B cell (primary cell): ENCODE results near the gene VPS33A. TPM values are rescaled to one million over a fixed set of nuclear protein-coding genes. Genes with fewer than 3 reads are reported as not detected.

Source experiments
- ATAC-seq: fragments of 200-7000 bp; cut with Tn5 transposase; one replicate; pipeline ENCODE4 v1.10.0; 2021; ENCODE audit warnings: low read depth, mild to moderate bottlenecking, moderate number of reproducible peaks, moderate library complexity
- CTCF ChIA-PET: fragments of 350-600 bp; sonication (Branson Sonifier 250); formaldehyde crosslinking; loops from one replicate; lab custom pipeline; 2021; ENCODE audit warnings: antibody characterized with exemption, inconsistent platforms; lab: Charles Lee
- POLR2A ChIA-PET: fragments of 350-600 bp; sonication (Branson Sonifier 250); formaldehyde crosslinking; loops from one replicate; lab custom pipeline; 2021; ENCODE audit warnings: antibody characterized with exemption; lab: Charles Lee
- DNase-seq: peaks from one replicate; pipeline ENCODE4 v3.0.0; 2013
- H2AFZ ChIP-seq: 2 replicates; pipeline ENCODE4 v1.6.1; 2012; ENCODE audit warnings: mild to moderate bottlenecking, low read depth, low read length; ENCODE audit not compliant: insufficient read depth, poor library complexity, severe bottlenecking
- H3K27ac ChIP-seq, 2 donors: 1 replicate in 1 of 2; 2 replicates in 1 of 2; pipeline ENCODE4 v1.5.1; 2012 to 2013; ENCODE audit warnings: low read length in 2 of 2, mild to moderate bottlenecking in 2 of 2, moderate library complexity in 1 of 2
- H3K27me3 ChIP-seq, 4 experiments: fragments of 200-600 bp in 1 of 4; sonication (generic) in 1 of 4; replicated peaks in 1 of 4; 1 replicate in 2 of 4; 2 replicates in 2 of 4; pipeline versions ENCODE4 v1.6.1 to v1.7.0; 2013 to 2016; ENCODE audit warnings: low read length in 3 of 4, mild to moderate bottlenecking in 2 of 4, mixed read lengths in 1 of 4, moderate library complexity in 1 of 4; ENCODE audit not compliant: insufficient read depth in 4 of 4, control insufficient read depth in 3 of 4; ENCODE audit errors: control extremely low read depth in 1 of 4
- H3K36me3 ChIP-seq, 2 experiments: replicated peaks in 1 of 2; 1 replicate in 1 of 2; 2 replicates in 1 of 2; pipeline versions ENCODE4 v1.6.1 to v1.7.1; 2013; ENCODE audit warnings: low read length in 1 of 2; ENCODE audit not compliant: insufficient read depth in 2 of 2, control insufficient read depth in 1 of 2; ENCODE audit errors: control extremely low read depth in 1 of 2, extremely low read depth in 1 of 2
- H3K4me1 ChIP-seq, 2 donors: fragments of 200-600 bp in 1 of 2; sonication (generic) in 1 of 2; 1 replicate in 1 of 2; 2 replicates in 1 of 2; pipeline versions ENCODE4 v1.5.1 to v1.6.1; 2013 to 2017; ENCODE audit warnings: low read length in 2 of 2; ENCODE audit not compliant: control insufficient read depth in 2 of 2, insufficient read depth in 2 of 2
- H3K4me2 ChIP-seq: replicated peaks from 2 replicates; pipeline ENCODE3; 2012; ENCODE audit warnings: mild to moderate bottlenecking, low read depth, low read length; ENCODE audit not compliant: poor library complexity, severe bottlenecking
- H3K4me3 ChIP-seq, 5 experiments: fragments of 200-600 bp in 1 of 5; sonication (generic) in 1 of 5; 1 replicate in 3 of 5; 2 replicates in 2 of 5; pipeline versions ENCODE4 v1.5.1 to v1.7.0; 2011 to 2016; ENCODE audit warnings: low read length in 4 of 5, mild to moderate bottlenecking in 4 of 5, low read depth in 2 of 5, control low read depth in 1 of 5, moderate library complexity in 1 of 5; ENCODE audit not compliant: insufficient read depth in 1 of 5; ENCODE audit errors: control extremely low read depth in 1 of 5, extremely low read depth in 1 of 5
- H3K79me2 ChIP-seq: fragments of 200-600 bp; sonication (generic); one replicate; pipeline ENCODE4 v1.6.0; 2016; ENCODE audit warnings: low read length; ENCODE audit not compliant: control insufficient read depth, insufficient read depth
- H3K9ac ChIP-seq: fragments of 200-600 bp; sonication (generic); 2 replicates; pipeline ENCODE4 v1.6.1; 2017; ENCODE audit warnings: mild to moderate bottlenecking, low read length, moderate library complexity
- H3K9me3 ChIP-seq, 3 donors: one replicate each; pipeline versions ENCODE4 v1.6.1 to v1.7.1; 2013; ENCODE audit warnings: low read length in 2 of 3; ENCODE audit not compliant: control insufficient read depth in 2 of 3, insufficient read depth in 1 of 3; ENCODE audit errors: control extremely low read depth in 1 of 3
- H4K20me1 ChIP-seq: 2 replicates; pipeline ENCODE4 v1.6.0; 2012; ENCODE audit warnings: mild to moderate bottlenecking, low read length; ENCODE audit not compliant: insufficient read depth, control insufficient read depth, poor library complexity, severe bottlenecking
- H3K27ac Mint-ChIP-seq: one replicate; pipeline ENCODE4 v1.8.0; 2021; ENCODE audit warnings: mixed read lengths
- H3K27me3 Mint-ChIP-seq: one replicate; pipeline ENCODE4 v1.8.0; 2021; ENCODE audit warnings: mixed read lengths
- H3K4me1 Mint-ChIP-seq: one replicate; pipeline ENCODE4 v1.8.0; 2021; ENCODE audit warnings: mixed read lengths
- H3K4me3 Mint-ChIP-seq: one replicate; pipeline ENCODE4 v1.8.0; 2021; ENCODE audit warnings: mixed read lengths
- H3K9me3 Mint-ChIP-seq: one replicate; pipeline ENCODE4 v1.8.0; 2022; ENCODE audit warnings: mixed read lengths; ENCODE audit not compliant: insufficient read depth
- EZH2 ChIP-seq: IDR thresholded peaks from 2 replicates; pipeline ENCODE4 v1.6.1; 2012; ENCODE audit warnings: borderline replicate concordance, low read depth, mild to moderate bottlenecking, moderate library complexity, low read length; ENCODE audit not compliant: insufficient read depth, poor library complexity, severe bottlenecking
- WGBS: methylation state at CpG from one replicate; pipeline ENCODE4 v1.1.5; 2013; ENCODE audit warnings: missing lambda C conversion rate; ENCODE audit not compliant: insufficient coverage; 5-methylcytosine and 5-hydroxymethylcytosine counted together
- intact Hi-C: fragments of 100-400 bp; cut with micrococcal nuclease; formaldehyde crosslinking; loops from one replicate; pipeline ENCODE4 v1.10.0; 2022
- polyA plus RNA-seq: library from polyadenylated mRNA; depleted of rRNA; stranded (reverse); fragments of >200 nt; gene quantifications from 2 replicates; pipeline ENCODE4 v1.2.3, GENCODE V29; 2012
- total RNA-seq, 2 donors: library from RNA; stranded (reverse); fragments of 120-200 nt in 1 of 2; gene quantifications; 1 replicate in 1 of 2; 2 replicates in 1 of 2; pipeline versions ENCODE4 v1.2.3 to v1.2.4, GENCODE V29; 2013 to 2022
- TF ChIP-seq, protein P1 (sequence below): fragments of 200-600 bp; IDR thresholded peaks from one replicate; pipeline ENCODE4 v1.8.0; 2022; ENCODE audit warnings: antibody characterized with exemption, mild to moderate bottlenecking

The VPS33A gene
- total and polyA plus RNA-seq, 2 donors (not counting 1 experiment from before 2014, with no cell fraction given) = 11.1 to 34.9 TPM

DNA sequence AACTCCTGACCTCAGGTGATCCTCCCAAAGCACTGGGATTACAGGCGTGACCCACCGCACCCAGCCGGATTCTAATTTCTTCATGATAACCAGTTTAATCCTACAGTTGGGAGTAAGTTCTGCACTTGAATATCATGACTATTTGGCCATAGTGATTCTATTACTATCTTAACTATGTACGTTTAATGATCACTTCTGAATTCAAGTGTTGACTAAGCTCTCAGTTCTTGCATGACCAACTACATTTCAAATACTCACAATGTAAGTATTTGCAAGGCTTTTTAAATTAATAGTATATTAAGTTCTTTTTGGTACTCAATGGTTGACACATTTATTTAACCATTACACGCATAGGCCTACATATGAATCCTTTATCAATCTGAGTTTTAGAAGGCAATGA is 17.4 kb upstream of the VPS33A start:
- no peak overlapping the region for H3K4me3 ChIP-seq
- no peak overlapping the region for H3K9ac ChIP-seq
- no peak overlapping the region for H2AFZ ChIP-seq
- Mint-ChIP-seq H3K27me3 (no peaks in the 10 kb centered on the region), H3K4me1 (no peaks in the 10 kb centered on the region), H3K4me3 (no peak overlapping the region), H3K9me3 (no peaks in the 10 kb centered on the region), H3K27ac (no peak overlapping the region)
- TF ChIP-seq, protein P1, sequence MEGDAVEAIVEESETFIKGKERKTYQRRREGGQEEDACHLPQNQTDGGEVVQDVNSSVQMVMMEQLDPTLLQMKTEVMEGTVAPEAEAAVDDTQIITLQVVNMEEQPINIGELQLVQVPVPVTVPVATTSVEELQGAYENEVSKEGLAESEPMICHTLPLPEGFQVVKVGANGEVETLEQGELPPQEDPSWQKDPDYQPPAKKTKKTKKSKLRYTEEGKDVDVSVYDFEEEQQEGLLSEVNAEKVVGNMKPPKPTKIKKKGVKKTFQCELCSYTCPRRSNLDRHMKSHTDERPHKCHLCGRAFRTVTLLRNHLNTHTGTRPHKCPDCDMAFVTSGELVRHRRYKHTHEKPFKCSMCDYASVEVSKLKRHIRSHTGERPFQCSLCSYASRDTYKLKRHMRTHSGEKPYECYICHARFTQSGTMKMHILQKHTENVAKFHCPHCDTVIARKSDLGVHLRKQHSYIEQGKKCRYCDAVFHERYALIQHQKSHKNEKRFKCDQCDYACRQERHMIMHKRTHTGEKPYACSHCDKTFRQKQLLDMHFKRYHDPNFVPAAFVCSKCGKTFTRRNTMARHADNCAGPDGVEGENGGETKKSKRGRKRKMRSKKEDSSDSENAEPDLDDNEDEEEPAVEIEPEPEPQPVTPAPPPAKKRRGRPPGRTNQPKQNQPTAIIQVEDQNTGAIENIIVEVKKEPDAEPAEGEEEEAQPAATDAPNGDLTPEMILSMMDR = no peak
- TF ChIP-seq EZH2 = no peak
- CTCF ChIA-PET = no interaction called here
- no peaks in the 10 kb centered on the region for H4K20me1 ChIP-seq
- H3K36me3 ChIP-seq = peaks cover 6 to 17% of the 10 kb centered on the region in 2 experiments
- H3K27me3 ChIP-seq = no peaks in the 10 kb centered on the region
- no peak overlapping the region for H3K27ac ChIP-seq
- no peaks in the 10 kb centered on the region for H3K9me3 ChIP-seq
- no peak for ATAC-seq
- POLR2A ChIA-PET = no interaction called here
- H3K79me2 ChIP-seq = no peaks in the 10 kb centered on the region
- no peak for DNase-seq
- WGBS = 100% methylated on average over 1 of the region's 5 CpGs
- intact Hi-C loops = no loop called here
- no peak overlapping the region for H3K4me2 ChIP-seq
- no peaks in the 10 kb centered on the region for H3K4me1 ChIP-seq

DNA sequence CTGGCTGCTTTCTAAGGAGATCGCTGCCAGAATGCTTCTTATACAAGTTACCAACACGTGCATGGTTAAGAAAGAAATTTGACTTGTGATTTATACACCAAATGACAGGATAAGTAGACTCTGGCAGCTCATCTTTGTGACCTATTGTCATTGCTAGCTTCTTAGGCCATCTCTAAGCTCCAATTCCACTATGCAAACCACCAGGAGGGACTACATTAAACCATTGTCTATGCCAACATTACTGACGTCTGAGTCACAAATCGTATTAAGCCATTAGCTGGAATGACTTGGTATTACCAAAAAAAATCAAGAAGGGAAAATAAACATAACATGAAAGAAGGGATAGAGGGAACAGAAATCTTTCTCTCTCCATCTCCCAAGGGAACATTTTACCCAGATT is 15.8 kb upstream of the VPS33A start:
- no peak for DNase-seq
- Mint-ChIP-seq H3K9me3 (no peaks in the 10 kb centered on the region), H3K27me3 (no peaks in the 10 kb centered on the region), H3K4me3 (no peak overlapping the region), H3K27ac (no peak overlapping the region), H3K4me1 (no peaks in the 10 kb centered on the region)
- peaks cover 9 to 21% of the 10 kb centered on the region in 2 experiments for H3K36me3 ChIP-seq
- H2AFZ ChIP-seq = no peak overlapping the region
- no peaks in the 10 kb centered on the region for H3K9me3 ChIP-seq
- no peaks in the 10 kb centered on the region for H3K79me2 ChIP-seq
- H3K4me2 ChIP-seq = no peak overlapping the region
- TF ChIP-seq EZH2 = no peak
- TF ChIP-seq, protein P1 = no peak
- H3K27me3 ChIP-seq = no peaks in the 10 kb centered on the region
- no peaks in the 10 kb centered on the region for H4K20me1 ChIP-seq
- no peak overlapping the region for H3K9ac ChIP-seq
- CTCF ChIA-PET = interaction anchor here (0.7 to 0.8 kb wide), 2 partner anchors 29 to 320 kb away, joined by 3 to 4 read pairs; no protein-coding TSS in a partner anchor
- no CpG with 5 or more reads among the region's 4 CpGs for WGBS
- POLR2A ChIA-PET = no interaction called here
- no peaks in the 10 kb centered on the region for H3K4me1 ChIP-seq
- H3K4me3 ChIP-seq = no peak overlapping the region
- ATAC-seq = no peak
- intact Hi-C loops = no loop called here
- no peak overlapping the region for H3K27ac ChIP-seq
